Neuronal stem cell (in vitro differentiated cells): Measurements from ENCODE around the gene OTOG.

Source experiments
- DNase-seq: peaks from one replicate; pipeline ENCODE4 v3.0.0-alpha.2; 2013; ENCODE audit warnings: low spot score
- H2AFZ ChIP-seq: one replicate; pipeline ENCODE4 v1.6.1; 2013; ENCODE audit warnings: mild to moderate bottlenecking, low read length, inconsistent platforms
- H2AK5ac ChIP-seq: 2 replicates; pipeline ENCODE4 v1.6.1; 2013; ENCODE audit warnings: low read depth, mild to moderate bottlenecking, inconsistent platforms, low read length, moderate library complexity, mixed read lengths
- H2BK120ac ChIP-seq: 2 replicates; pipeline ENCODE4 v1.6.1; 2013; ENCODE audit warnings: low read depth, mild to moderate bottlenecking, inconsistent platforms, low read length, moderate library complexity, mixed read lengths
- H2BK12ac ChIP-seq: one replicate; pipeline ENCODE4 v1.6.1; 2013; ENCODE audit warnings: low read length, inconsistent platforms
- H2BK15ac ChIP-seq: 2 replicates; pipeline ENCODE4 v1.6.1; 2013; ENCODE audit warnings: mild to moderate bottlenecking, low read length, inconsistent platforms, mixed read lengths
- H2BK5ac ChIP-seq: one replicate; pipeline ENCODE4 v1.6.1; 2013; ENCODE audit warnings: inconsistent platforms, mild to moderate bottlenecking, low read length, moderate library complexity
- H3K14ac ChIP-seq: one replicate; pipeline ENCODE4 v1.6.1; 2013; ENCODE audit warnings: low read length, inconsistent platforms
- H3K18ac ChIP-seq: 2 replicates; pipeline ENCODE4 v1.6.1; 2013; ENCODE audit warnings: low read length, inconsistent platforms
- H3K23ac ChIP-seq: 2 replicates; pipeline ENCODE4 v1.6.1; 2013; ENCODE audit warnings: low read depth, mild to moderate bottlenecking, mixed read lengths, low read length, inconsistent platforms; ENCODE audit not compliant: poor library complexity
- H3K27ac ChIP-seq: replicated peaks from 3 replicates; pipeline ENCODE4 v1.5.1; 2013; ENCODE audit warnings: low read length, inconsistent platforms
- H3K27me3 ChIP-seq, 3 experiments: 2 replicates each; pipeline ENCODE4 v1.6.1; 2013; ENCODE audit warnings: low read length in 3 of 3, mild to moderate bottlenecking in 2 of 3, inconsistent platforms in 1 of 3, low read depth in 1 of 3, mixed read lengths in 1 of 3, moderate library complexity in 1 of 3; ENCODE audit not compliant: control insufficient read depth in 3 of 3, insufficient read depth in 3 of 3
- H3K36me3 ChIP-seq, 2 donors: replicated peaks in 1 of 2; 2 replicates each; pipeline ENCODE4 v1.6.1; 2013; ENCODE audit warnings: low read length in 2 of 2; ENCODE audit not compliant: control insufficient read depth in 2 of 2, insufficient read depth in 2 of 2
- H3K4ac ChIP-seq: 2 replicates; pipeline ENCODE4 v1.6.1; 2013; ENCODE audit warnings: inconsistent platforms, mild to moderate bottlenecking, low read length, moderate library complexity
- H3K4me1 ChIP-seq, 2 donors: 1 replicate in 1 of 2; 2 replicates in 1 of 2; pipeline ENCODE4 v1.6.1; 2013; ENCODE audit warnings: low read length in 2 of 2, low read depth in 1 of 2; ENCODE audit not compliant: control insufficient read depth in 2 of 2, insufficient read depth in 1 of 2
- H3K4me2 ChIP-seq: one replicate; pipeline ENCODE4 v1.6.1; 2013; ENCODE audit warnings: mild to moderate bottlenecking, low read length, inconsistent platforms; ENCODE audit not compliant: insufficient read depth, poor library complexity, severe bottlenecking
- H3K4me3 ChIP-seq, 2 donors: 2 replicates each; pipeline ENCODE4 v1.5.1; 2013; ENCODE audit warnings: low read length in 2 of 2, mild to moderate bottlenecking in 2 of 2, inconsistent platforms in 1 of 2, moderate library complexity in 1 of 2
- H3K79me1 ChIP-seq: one replicate; pipeline ENCODE4 v1.6.1; 2013; ENCODE audit warnings: low read depth, mild to moderate bottlenecking, inconsistent platforms, low read length, moderate library complexity
- H3K9ac ChIP-seq: one replicate; pipeline ENCODE4 v1.6.1; 2013; ENCODE audit warnings: mild to moderate bottlenecking, low read depth, low read length, inconsistent platforms; ENCODE audit not compliant: poor library complexity
- H3K9me3 ChIP-seq, 2 donors: replicated peaks in 1 of 2; 2 replicates each; pipeline versions ENCODE3 to v1.6.1; 2013; ENCODE audit warnings: low read length in 2 of 2, mild to moderate bottlenecking in 2 of 2, inconsistent platforms in 1 of 2, low read depth in 1 of 2, mixed read lengths in 1 of 2, moderate library complexity in 1 of 2; ENCODE audit not compliant: control insufficient read depth in 2 of 2, insufficient read depth in 1 of 2
- H4K8ac ChIP-seq: one replicate; pipeline ENCODE4 v1.6.1; 2013; ENCODE audit warnings: low read depth, mild to moderate bottlenecking, inconsistent platforms, low read length, moderate library complexity
- H4K91ac ChIP-seq: one replicate; pipeline ENCODE4 v1.6.1; 2013; ENCODE audit warnings: low read length, low read depth, mild to moderate bottlenecking, inconsistent platforms; ENCODE audit not compliant: poor library complexity
- WGBS, 2 donors: extraction: QIAGEN DNeasy Blood & Tissue Kit; methylation state at CpG; one replicate each; pipeline ENCODE4 v1.1.7; 2013; ENCODE audit warnings: missing lambda C conversion rate in 2 of 2, mixed read lengths in 1 of 2; ENCODE audit not compliant: insufficient read length in 2 of 2, insufficient replicate concordance in 1 of 2; ENCODE audit errors: extremely low coverage in 2 of 2; 5-methylcytosine and 5-hydroxymethylcytosine counted together

OTOG gene

DNA sequence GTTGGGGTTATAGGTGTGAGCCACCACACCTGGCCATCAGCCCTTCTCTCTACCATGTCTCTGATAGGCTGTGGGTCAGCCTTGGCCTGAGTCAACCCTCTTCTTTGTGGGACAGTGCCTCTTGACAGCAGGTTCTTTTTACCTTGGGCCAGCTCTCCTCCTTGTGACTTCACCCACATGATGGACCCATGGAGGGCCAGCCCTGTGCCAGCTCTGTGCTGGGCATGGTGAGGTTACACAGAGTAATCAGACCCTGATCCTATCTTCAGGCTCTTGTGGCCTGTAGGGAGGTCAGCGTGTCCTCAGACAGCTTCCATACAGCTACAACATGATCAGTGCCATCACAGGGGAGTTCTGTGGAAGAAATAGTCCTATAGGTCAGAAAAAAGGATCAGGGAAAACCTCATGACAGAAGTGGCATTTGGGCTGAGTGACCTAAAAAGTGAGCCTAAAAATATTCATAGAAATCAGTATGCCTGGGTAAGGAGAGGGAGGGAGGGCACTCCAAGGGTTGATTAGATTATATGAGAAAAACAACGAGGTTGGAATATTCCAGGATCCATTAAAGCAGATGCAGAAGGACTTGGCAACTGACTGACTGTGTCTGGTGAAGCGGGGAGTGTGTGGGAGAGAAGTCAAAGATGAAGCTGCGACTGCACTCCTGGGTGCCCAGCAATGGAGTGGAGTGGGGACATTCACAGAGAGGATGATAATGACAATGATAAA is 17.1 kb downstream of the OTOG start:
- H2BK5ac ChIP-seq = no peak overlapping the region
- no peak overlapping the region for H3K4me3 ChIP-seq
- no peaks in the 10 kb centered on the region for H3K4me1 ChIP-seq
- no peak overlapping the region for H4K91ac ChIP-seq
- H3K4ac ChIP-seq = no peak overlapping the region
- no peak overlapping the region for H2AFZ ChIP-seq
- H2BK120ac ChIP-seq = no peak overlapping the region
- no peak overlapping the region for H3K4me2 ChIP-seq
- no peak overlapping the region for H2AK5ac ChIP-seq
- H2BK15ac ChIP-seq = no peak overlapping the region
- WGBS, 2 donors = no CpG with 5 or more reads among the region's 4 CpGs
- no peak for DNase-seq
- H3K18ac ChIP-seq = no peak overlapping the region
- H3K14ac ChIP-seq = no peak overlapping the region
- H3K9me3 ChIP-seq = no peaks in the 10 kb centered on the region
- H3K9ac ChIP-seq = no peak overlapping the region
- H3K27ac ChIP-seq = no peak overlapping the region
- H4K8ac ChIP-seq = no peak overlapping the region
- H3K27me3 ChIP-seq = peaks cover 0 to 6% (median 0%) of the 10 kb centered on the region in 3 experiments
- no peak overlapping the region for H3K23ac ChIP-seq
- no peaks in the 10 kb centered on the region for H3K36me3 ChIP-seq
- H2BK12ac ChIP-seq = no peak overlapping the region
- no peaks in the 10 kb centered on the region for H3K79me1 ChIP-seq

DNA sequence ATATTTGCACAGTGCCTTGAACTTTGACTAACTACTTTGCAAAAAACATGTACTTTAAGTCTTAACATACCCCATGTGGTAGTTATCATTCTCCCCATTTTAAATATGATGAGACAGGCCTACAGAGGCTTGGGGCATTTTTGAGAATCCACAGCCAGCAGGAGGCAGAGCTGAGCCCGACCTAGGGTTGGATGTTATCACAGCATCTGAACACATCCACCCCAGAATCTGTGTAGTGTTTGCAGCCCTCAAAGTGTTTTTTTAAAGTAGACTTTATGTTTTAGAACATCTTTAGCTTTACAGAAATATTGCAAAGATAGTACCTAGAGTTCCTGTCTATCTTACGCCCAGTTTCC is 17.6 kb downstream of the OTOG start:
- no peak overlapping the region for H3K4ac ChIP-seq
- no peaks in the 10 kb centered on the region for H3K36me3 ChIP-seq
- H2BK12ac ChIP-seq = no peak overlapping the region
- no peak overlapping the region for H3K27ac ChIP-seq
- no peaks in the 10 kb centered on the region for H3K79me1 ChIP-seq
- H3K27me3 ChIP-seq = peaks cover 0 to 6% (median 0%) of the 10 kb centered on the region in 3 experiments
- H2AK5ac ChIP-seq = no peak overlapping the region
- no peak overlapping the region for H4K8ac ChIP-seq
- H2BK15ac ChIP-seq = no peak overlapping the region
- H2AFZ ChIP-seq = no peak overlapping the region
- H3K4me1 ChIP-seq = no peaks in the 10 kb centered on the region
- H3K14ac ChIP-seq = no peak overlapping the region
- no peak overlapping the region for H3K18ac ChIP-seq
- no peak overlapping the region for H4K91ac ChIP-seq
- H2BK5ac ChIP-seq = no peak overlapping the region
- no peak overlapping the region for H2BK120ac ChIP-seq
- no peaks in the 10 kb centered on the region for H3K9me3 ChIP-seq
- H3K9ac ChIP-seq = no peak overlapping the region
- no peak overlapping the region for H3K4me2 ChIP-seq
- WGBS, 2 donors = no CpG with 5 or more reads among the region's 2 CpGs
- DNase-seq = no peak
- no peak overlapping the region for H3K4me3 ChIP-seq
- no peak overlapping the region for H3K23ac ChIP-seq

DNA sequence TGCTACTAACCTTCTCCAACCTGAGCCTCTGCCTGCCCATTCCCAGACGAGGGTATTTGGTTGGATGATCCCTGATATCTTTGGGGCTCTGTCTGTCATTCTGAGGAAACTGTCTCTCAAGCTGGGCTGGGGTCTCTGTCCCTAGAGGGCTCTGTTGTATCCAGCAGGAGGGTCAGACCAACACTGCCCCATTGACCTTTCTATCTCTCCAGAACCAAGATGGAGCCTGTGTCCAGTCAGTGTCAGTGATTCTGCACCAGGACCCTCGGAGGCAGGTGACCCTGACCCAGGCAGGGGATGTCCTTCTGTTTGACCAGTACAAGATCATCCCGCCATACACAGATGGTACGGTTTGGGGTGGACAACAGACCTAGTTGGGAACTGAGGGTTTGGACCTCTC is 21.9 kb downstream of the OTOG start:
- H2BK15ac ChIP-seq = no peak overlapping the region
- H3K27me3 ChIP-seq = peaks cover 0 to 25% (median 0%) of the 10 kb centered on the region in 3 experiments
- no peaks in the 10 kb centered on the region for H3K36me3 ChIP-seq
- no peaks in the 10 kb centered on the region for H3K4me1 ChIP-seq
- H3K27ac ChIP-seq = no peak overlapping the region
- no peak overlapping the region for H2AFZ ChIP-seq
- H4K8ac ChIP-seq = no peak overlapping the region
- H3K18ac ChIP-seq = no peak overlapping the region
- H2BK120ac ChIP-seq = no peak overlapping the region
- no peak overlapping the region for H3K4me2 ChIP-seq
- H3K9ac ChIP-seq = no peak overlapping the region
- WGBS, 2 donors = no CpG with 5 or more reads among the region's 4 CpGs
- no peak overlapping the region for H3K23ac ChIP-seq
- no peak overlapping the region for H2BK12ac ChIP-seq
- no peak for DNase-seq
- H3K4me3 ChIP-seq = no peak overlapping the region
- H4K91ac ChIP-seq = no peak overlapping the region
- H2AK5ac ChIP-seq = no peak overlapping the region
- no peaks in the 10 kb centered on the region for H3K79me1 ChIP-seq
- no peak overlapping the region for H3K4ac ChIP-seq
- no peak overlapping the region for H2BK5ac ChIP-seq
- no peaks in the 10 kb centered on the region for H3K9me3 ChIP-seq
- no peak overlapping the region for H3K14ac ChIP-seq

DNA sequence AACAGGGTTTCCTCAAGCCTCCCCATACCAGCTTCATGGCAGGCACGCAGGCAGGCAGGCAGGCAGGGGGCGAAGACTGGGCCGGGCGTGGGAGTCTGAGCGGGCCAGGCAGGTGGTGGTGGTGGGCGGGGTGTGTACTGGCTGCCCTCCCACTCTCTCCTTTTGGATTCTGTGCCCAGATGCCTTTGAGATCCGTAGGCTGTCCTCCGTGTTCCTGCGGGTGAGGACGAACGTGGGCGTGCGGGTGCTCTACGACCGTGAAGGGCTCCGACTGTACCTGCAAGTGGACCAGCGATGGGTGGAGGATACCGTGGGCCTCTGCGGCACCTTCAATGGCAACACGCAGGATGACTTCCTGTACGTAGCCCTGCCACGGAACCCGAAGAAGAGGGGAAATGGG is 23.0 kb downstream of the OTOG start:
- no peak overlapping the region for H2BK120ac ChIP-seq
- H2AK5ac ChIP-seq = no peak overlapping the region
- no peak overlapping the region for H3K9ac ChIP-seq
- H3K79me1 ChIP-seq = no peaks in the 10 kb centered on the region
- peaks cover 0 to 25% (median 0%) of the 10 kb centered on the region in 3 experiments for H3K27me3 ChIP-seq
- no peak overlapping the region for H3K23ac ChIP-seq
- H2BK12ac ChIP-seq = no peak overlapping the region
- no peak overlapping the region for H4K8ac ChIP-seq
- H3K4ac ChIP-seq = no peak overlapping the region
- no peak overlapping the region for H3K4me2 ChIP-seq
- no peak for DNase-seq
- peak overlapping the region; percentile 72 for H3K14ac ChIP-seq
- no peak overlapping the region for H3K18ac ChIP-seq
- no peaks in the 10 kb centered on the region for H3K36me3 ChIP-seq
- H3K4me3 ChIP-seq = no peak overlapping the region
- no peak overlapping the region for H2BK5ac ChIP-seq
- WGBS, 2 donors = no CpG with 5 or more reads among the region's 23 CpGs
- H3K9me3 ChIP-seq = no peaks in the 10 kb centered on the region
- no peak overlapping the region for H2AFZ ChIP-seq
- no peak overlapping the region for H4K91ac ChIP-seq
- H2BK15ac ChIP-seq = no peak overlapping the region
- no peak overlapping the region for H3K27ac ChIP-seq
- no peaks in the 10 kb centered on the region for H3K4me1 ChIP-seq
